OCI-LY3 (cell line): ENCODE data around the gene NME5.

Experiments used
- CTCF ChIP-seq: fragments of 200-600, 300-600 bp; sonication (generic); IDR thresholded peaks from 2 replicates; pipeline ENCODE4 v1.5.1; 2014; ENCODE audit warnings: antibody characterized with exemption, low read length, low read depth
- EZH2phosphoT487 ChIP-seq: fragments of 200-600 bp; shearing (Covaris generic); IDR thresholded peaks from 2 replicates; pipeline ENCODE4 v1.6.1; 2018; ENCODE audit warnings: antibody characterized with exemption, mixed run types, low read depth

- TF ChIP-seq CTCF (no peak), EZH2phosphoT487 (no peak)
These were observed 21.5 kb upstream of the NME5 start for GRCh38 chr5:138160706-138161105.
